SKM-1 treated with dmso at 0.1 percent for 144 hours (cell line): ENCODE measurements around the gene METTL2A.
"Not testable (repeated sequence)": the region's sequence is repeated elsewhere in the genome, so short reads cannot be mapped to it uniquely, and the experiment has no call there.

Experiments
- DNase-seq: peaks from one replicate; lab custom pipeline; 2025; ENCODE audit not compliant: unreplicated experiment; lab: John Stamatoyannopoulos, UW

Gene METTL2A

DNA sequence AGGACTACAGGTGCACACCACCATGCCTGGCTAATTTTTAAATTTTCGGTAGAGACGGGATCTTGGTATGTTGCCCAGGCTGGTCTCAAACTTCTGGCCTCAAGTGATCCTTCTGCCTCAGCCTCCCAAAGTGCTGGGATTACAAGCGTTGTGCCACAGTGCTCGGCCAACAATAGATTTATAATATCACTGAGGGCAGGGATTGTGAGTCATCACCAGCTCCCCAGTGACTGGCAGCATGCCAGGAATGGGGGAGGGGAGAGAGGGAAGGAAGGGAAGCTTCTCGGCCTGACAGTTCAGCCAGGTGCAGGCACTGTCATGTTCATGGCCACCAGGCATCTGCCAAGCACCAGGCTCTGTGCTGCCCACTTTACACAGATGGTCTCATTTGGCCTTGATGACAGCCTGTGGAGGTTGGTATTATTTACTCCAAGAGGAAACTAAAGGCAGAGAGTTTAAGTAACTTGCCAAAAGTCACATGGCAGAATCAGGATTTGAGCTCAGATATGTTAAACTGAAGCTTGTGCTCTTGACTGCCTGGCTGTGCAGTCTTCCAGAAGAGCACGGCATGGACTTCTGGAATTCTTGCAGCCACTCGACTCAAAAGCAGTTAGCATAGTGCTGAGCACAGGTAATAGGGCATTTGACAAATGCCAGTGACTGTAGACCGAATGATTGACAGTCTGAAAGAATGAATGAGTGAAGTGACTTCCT lies 47.1 kb downstream of the METTL2A start:
- DNase-seq: not testable (repeated sequence)

DNA sequence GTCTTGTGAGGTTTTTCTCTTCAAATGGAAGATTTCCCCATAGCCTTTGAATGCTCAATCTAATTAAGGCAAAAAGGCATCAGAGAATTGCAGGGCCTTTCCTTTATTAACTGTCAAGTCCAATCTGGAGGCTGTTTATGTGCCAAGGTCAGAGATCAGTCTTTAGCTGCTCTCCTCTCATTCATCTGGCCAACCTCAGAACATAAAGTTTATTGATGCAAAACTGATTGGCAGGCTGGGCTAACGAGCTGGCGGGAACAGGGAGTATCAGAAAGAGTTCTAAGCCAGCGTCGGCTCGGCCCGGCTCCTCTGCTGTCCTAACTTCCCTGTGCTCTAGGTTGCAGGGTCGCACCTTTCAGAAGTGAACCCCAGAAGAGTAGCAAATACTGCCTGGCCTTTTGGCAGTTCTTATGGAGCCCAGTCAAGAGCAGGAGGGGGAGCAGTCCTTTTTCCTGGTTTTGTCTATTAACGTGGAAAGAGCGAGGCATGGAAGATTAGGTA lies 47.7 kb downstream of the METTL2A start:
- DNase-seq: not testable (repeated sequence)

DNA sequence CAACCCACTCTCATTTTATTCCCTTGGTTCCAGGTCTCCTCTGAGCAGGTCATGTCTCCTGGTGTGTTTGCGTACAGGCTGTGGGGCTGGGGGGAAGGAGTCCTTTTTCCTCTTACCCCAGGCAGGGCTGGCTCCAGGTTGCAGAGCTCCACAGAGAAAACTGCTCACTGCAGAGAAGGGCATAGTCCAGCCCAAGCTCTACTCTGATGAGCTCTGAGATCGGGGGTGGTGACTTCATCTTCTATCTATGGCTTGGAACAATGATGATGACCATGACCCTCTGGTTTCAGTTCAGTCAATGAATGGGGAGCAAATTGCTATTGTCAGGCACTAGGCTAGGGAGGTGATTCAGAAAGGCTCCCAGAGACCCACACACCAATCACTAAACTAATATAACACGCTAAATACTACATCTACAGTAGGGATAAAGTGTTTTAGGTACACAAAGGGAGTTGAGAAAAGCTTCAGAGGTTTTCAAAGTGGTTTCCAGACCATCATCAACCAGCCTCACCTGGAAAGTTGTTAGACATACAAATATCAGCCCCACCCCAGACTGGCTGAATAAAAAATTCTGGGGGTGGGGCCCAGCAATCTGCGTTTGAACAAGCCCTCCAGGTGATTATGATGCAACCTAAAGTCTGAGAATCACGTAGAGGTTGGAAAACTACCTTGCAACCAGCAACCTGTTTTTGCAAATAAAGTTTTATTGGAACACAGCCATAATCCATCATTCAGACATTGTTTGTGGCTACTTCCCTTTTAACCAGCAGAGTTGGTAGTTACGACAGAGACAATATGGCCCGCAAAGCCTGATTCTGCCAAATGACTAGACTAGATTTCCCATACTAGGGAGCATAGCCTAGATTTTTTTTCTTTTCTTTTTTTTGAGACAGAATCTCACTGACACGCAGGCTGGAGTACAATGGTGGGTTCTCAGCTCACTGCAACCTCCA lies 49.6 kb downstream of the METTL2A start:
- not testable (repeated sequence) for DNase-seq

DNA sequence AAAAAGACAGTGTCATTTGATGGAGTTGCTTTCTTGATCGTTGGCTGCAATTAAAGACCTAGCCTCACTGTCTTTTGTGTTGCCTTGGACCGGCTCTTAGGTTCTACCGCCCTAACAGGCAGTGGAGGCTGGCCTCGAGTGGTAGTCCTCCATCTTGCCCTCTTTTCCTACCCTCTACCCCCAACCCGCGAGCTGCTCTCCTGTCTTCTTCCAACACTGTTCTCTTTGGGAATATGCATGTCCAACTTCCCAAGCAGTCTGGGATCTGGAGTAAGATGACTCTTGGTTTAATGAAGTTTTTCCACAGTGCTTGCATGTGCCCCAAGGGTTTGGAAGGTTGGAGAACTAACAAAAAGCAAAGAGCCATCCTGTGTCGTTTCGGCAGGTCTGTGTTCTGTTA lies 53.4 kb downstream of the METTL2A start:
- DNase-seq: not testable (repeated sequence)

DNA sequence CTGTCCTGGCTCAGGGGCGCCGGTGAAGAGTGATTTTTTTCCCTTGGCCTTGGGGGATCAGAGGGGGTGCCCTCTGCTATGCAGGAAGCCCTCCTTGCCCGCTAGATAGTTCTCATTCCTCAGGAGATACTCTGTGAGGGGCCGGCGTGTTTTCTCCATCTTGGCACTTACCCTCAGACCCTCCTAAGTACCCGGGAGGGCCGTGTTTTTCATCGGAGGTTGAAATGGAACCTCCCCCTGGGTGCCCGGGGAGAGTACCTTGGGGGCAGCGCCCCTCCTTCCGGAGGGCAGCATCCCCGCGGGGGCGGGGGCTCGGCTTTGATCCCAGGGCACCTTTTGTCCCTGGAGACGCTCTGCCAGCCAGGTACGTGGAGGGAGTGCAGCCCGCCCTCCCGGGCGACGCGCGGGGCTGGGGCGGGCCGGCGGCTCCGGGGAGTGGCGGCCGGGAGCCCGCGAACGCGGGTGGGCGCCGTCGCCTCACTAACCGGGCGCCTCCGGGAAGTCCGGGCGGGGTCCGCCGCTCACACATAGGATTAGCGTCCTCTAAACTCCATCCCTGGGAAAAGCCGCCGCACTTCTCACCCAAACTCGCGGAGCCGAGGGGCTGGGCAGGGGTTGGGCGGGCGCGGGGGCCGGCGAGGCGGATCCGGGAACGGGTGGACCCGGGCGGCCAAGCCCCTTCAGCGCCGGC lies 54.2 kb downstream of the METTL2A start:
- not testable (repeated sequence) for DNase-seq

DNA sequence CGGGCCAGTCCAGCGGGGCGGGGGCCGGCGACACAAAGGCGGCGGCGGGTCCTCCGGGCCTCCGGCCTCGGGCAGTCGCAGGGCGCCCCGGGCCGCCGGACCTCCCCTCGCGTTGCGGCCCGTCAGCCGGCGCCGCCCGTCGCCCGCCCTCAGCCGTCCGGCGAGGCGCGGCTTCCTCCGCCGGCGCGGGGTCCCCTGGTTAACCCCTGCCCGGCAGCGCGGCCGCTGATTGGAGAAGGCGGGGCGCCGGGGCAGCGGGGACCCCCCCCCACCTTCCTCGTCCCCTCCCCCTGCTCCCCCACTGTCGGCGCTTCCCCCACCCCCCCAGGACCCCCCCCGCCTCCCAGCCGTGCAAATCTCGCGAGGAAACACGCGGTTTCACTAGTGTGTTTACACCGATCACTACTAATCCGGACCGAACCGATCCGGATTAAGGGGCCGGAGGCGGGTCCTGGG lies 54.8 kb downstream of the METTL2A start, which contains the start of gene TLK2:
TLK2 (plus strand) TSS at position 402 of the 456 bp plus-strand sequence. CDS start 2,301 bp downstream, outside the sequence.
- peak; percentile 56 for DNase-seq

DNA sequence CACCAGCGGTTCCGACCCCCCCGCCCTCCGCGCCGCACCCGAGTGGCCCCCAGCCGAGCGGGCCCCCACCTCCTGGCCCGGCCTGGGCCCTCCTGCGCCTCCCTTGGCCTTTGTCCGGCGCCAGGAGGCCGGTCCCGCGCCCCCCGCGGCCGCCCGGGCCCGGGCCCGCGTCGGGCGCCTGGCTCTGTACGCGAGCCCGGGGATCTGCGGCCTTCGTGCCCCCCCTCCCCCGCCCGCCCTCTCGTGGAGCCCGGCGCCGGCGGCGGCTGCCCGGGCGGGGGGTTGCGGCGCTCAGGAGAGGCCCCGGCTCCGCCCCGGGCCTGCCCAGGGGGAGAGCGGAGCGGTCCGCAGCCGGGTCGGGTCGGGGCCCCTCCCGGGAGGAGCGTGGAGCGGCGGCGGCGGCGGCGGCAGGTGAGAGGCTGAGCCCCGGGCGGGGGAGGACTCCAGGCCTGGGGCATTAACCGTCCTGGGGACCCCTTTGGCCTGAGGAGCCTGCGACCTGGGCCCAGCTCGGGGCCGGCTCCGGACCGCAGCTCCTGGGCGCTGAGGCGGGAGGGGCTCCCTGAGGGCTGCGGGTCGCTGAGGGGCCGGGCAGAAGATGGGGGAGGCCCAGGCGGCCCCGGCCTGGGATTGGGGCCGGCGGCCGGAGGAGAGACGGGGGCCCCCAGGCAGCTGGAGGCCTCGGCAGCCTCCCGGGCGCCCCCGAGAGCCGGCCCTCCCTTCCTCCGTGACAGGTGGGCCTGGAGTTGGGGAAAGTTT lies 55.4 kb downstream of the METTL2A start:
- DNase-seq: not testable (repeated sequence)

DNA sequence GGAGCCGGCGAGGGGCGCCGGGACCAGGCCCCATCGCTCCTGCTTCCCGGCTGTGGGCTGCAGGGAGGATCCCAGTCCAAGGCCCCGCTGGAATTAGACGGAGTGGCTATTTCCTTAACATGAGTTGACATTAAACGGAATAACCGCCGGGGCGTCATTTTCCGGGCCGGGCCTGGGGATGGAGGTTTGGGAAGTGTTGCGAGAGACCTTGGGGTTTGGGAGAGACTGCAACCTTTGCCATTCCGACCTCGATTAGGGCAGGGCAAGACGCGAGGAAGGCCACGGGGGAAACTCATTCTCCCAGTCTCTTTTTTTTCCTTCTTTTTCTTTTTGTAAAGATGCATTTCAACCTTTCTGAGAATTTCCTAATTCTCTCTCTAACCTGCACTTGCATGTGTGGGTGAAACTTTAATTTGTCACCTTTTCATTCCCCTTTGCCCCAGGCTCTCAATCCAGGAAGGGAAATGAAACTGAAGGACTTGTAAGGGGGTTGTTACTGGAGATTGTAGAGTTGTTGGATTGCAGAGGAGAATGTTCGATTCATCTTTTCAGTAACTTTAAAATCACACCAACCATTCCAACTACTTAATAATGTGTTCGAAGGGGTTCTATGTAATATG lies 56.1 kb downstream of the METTL2A start:
- DNase-seq: not testable (repeated sequence)

DNA sequence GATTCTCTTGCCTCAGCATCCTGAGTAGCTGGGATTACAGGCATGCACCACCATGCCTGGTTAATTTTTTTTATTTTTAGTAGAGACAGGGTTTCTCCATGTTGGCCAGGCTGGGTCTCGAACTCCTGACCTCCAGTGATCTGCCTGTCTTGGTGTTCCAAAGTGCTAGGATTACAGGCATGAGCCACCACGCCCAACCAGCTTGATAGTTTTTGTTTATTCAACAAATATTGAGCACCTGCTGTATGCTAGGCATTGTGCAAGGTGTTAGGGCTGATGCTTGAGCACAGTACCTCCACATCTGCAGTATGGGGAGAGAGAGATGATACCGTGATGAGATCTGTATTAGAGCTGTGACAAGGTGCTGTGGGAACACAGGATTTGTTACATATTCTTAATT lies 58.9 kb downstream of the METTL2A start:
- DNase-seq: not testable (repeated sequence)

DNA sequence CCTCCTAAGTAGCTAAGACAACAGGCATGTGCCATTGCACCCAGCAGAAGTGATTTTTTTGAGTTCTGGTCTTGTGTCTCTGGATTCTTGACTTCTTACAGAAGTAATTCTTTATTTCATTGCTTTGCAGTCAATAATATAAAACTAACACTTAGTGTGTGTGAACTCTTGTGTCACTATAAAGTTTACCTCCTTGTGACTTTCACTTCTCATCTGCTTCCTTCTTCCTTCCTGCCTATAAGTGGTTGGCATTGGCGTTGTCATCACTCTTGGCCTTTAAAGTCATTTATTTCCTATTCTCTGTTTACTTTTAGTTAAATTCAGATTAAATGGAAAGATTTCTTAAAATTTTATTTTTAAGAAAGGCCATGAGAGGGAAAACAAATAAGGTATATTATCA lies 67.3 kb downstream of the METTL2A start:
- not testable (repeated sequence) for DNase-seq

DNA sequence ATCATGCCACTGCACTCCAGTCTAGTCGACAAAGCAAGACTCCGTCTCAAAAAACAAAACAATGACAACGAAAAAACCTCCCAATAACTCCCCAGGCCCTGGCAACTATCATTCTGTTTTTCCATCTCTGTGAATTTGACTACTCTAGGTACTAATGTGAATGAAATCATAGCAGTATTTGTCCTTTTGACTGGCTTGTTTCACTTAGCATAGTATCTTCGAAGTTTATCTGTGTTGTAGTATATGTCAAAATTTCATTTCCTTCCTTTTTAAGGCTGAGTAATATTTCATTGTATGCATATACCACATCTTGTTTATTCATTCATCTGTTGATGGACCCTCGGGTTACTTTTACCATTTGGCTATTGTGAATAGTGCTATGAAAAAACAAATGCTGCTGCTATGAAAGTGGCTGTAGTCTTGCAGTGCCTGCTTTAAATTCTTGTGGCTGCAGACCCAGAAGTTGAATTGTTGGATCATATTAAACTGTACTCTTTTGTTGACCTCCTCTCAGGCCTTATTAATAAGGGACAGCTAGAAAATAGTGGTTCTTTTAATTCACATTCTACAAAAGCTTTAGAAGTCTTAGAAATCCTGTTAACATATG lies 69.5 kb downstream of the METTL2A start:
- DNase-seq: not testable (repeated sequence)

DNA sequence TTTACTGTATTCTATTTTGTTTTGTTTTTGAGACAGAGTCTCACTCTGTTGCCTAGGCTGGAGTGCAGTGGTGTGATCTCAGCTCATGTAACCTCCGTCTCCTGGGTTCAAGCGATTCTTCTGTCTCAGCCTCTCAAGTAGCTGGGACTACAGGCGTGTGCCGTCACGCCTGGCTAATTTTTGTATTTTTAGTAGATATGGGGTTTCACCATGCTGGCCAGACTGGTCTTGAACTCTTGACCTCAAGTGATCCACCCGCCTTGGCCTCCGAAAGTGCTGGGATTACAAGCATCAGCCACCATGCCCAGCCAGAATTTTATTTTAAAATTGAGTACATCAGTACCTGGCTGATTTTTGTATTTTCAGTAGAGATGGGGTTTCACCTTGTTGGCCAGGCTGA lies 70.4 kb downstream of the METTL2A start:
- not testable (repeated sequence) for DNase-seq

DNA sequence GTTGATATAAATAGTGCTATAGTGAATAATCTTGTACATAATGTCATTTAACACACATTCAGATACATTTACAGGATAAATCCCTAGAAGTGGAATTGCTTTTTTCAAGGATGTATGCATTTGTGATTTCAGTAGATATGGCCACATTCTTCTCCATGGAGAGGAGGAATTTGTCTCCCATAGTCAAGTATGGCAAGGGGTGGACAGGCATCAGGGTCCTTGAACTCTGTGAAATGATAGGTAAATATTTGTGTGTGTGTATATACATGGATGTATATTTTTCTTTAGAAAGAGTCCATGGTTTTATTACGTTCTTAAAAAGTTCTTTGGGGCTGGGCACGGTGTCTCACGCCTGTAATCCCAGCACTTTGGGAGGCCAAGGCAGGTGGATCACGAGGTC lies 72.6 kb downstream of the METTL2A start:
- DNase-seq: not testable (repeated sequence)

DNA sequence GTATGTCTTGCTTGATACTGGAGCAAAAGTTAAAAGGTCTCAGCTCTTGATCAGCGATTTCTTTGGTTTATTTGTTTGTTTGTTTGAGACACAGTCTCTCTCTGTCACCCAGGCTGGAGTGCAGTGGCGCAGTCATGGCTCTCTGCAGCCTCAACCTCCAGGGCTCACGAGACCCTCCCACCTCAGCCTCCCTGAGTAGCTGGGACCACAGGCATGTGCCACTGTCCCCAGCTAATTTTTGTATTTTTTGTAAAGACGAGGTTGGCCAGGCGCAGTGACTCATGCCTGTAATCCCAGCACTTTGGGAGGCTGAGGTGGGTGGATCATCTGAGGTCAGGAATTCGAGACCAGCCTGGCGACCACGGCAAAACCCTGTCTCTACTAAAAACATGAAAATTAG lies 75.1 kb downstream of the METTL2A start:
- DNase-seq: not testable (repeated sequence)
